GM12878 (cell line): ENCODE data around the gene DCLK2.

ENCODE experiments used
- MTA2 ChIP-seq: fragments of 450-650 bp; IDR thresholded peaks from 2 replicates; pipeline ENCODE4 v1.6.1; 2016; ENCODE audit warnings: low read depth, mild to moderate bottlenecking, moderate library complexity
- SUZ12 ChIP-seq: fragments of 200-600 bp; sonication (generic); IDR thresholded peaks from one replicate; pipeline ENCODE4 v1.6.1; 2018; ENCODE audit warnings: antibody characterized with exemption, mild to moderate bottlenecking; ENCODE audit not compliant: unreplicated experiment
- TARDBP ChIP-seq: IDR thresholded peaks from 2 replicates; pipeline ENCODE4 v1.6.1; 2016; ENCODE audit warnings: borderline replicate concordance
- TF ChIP-seq, protein P1 (sequence below): IDR thresholded peaks from 2 replicates; pipeline ENCODE4 v1.6.1; 2011; ENCODE audit warnings: low read depth, mild to moderate bottlenecking, low read length, moderate library complexity, borderline replicate concordance; ENCODE audit errors: extremely low read depth

GRCh38 chr4:150230561-150230960 is 152.3 kb downstream of the DCLK2 start:
- TF ChIP-seq TARDBP (no peak), SUZ12 (no peak), MTA2 (no peak)
- TF ChIP-seq, protein P1, sequence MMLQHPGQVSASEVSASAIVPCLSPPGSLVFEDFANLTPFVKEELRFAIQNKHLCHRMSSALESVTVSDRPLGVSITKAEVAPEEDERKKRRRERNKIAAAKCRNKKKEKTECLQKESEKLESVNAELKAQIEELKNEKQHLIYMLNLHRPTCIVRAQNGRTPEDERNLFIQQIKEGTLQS, result no peak
